ENCODE results near the gene PRR36.

The PRR36 gene

GRCh38 chr19:7842661-7843294, 31.4 kb downstream of the PRR36 start:
- no peak for DNase-seq

GRCh38 chr19:7841751-7842660, 32.2 kb downstream of the PRR36 start:
- no peak for DNase-seq

GRCh38 chr19:7840629-7841028, 33.6 kb downstream of the PRR36 start:
- DNase-seq, result no peak

GRCh38 chr19:7839476-7839875, 34.7 kb downstream of the PRR36 start:
- DNase-seq, result no peak

- DNase-seq, result no peak
Measured at GRCh38 chr19:7833225-7834099, 40.7 kb downstream of the PRR36 start.

- no peak for DNase-seq
Measured at GRCh38 chr19:7832781-7833180, 41.4 kb downstream of the PRR36 start.

GRCh38 chr19:7832009-7832408, 42.2 kb downstream of the PRR36 start:
- no peak for DNase-seq

GRCh38 chr19:7831452-7831851, 42.7 kb downstream of the PRR36 start:
- DNase-seq, result no peak

GRCh38 chr19:7830823-7831222, 43.4 kb downstream of the PRR36 start:
- no peak for DNase-seq

GRCh38 chr19:7830272-7830771, 43.9 kb downstream of the PRR36 start:
- DNase-seq, result no peak

- DNase-seq, result peak; percentile 100
Measured at GRCh38 chr19:7829561-7830271, 44.5 kb downstream of the PRR36 start, which contains the start of gene EVI5L. TSS of gene EVI5L (plus strand) at chr19:7830218. CDS start at chr19:7846543, 16,325 bp downstream.

- no peak for DNase-seq
Measured at GRCh38 chr19:7829166-7829520, 45.0 kb downstream of the PRR36 start.

GRCh38 chr19:7823686-7824301, 50.4 kb downstream of the PRR36 start:
- DNase-seq, result no peak

- no peak for DNase-seq
Measured at GRCh38 chr19:7822910-7823515, 51.2 kb downstream of the PRR36 start.

- no peak for DNase-seq
Measured at GRCh38 chr19:7820588-7820987, 53.6 kb downstream of the PRR36 start.

GRCh38 chr19:7819337-7819736, 54.9 kb downstream of the PRR36 start:
- DNase-seq, result no peak

GRCh38 chr19:7818806-7819205, 55.4 kb downstream of the PRR36 start:
- no peak for DNase-seq

Measured in stimulated activated CD4-positive, alpha-beta T cell treated with anti-CD3 and anti-CD28 coated beads, Interleukin-15, amount 100 ng/mL, for 24 hours (primary cell).